ENCODE data around the gene IL17REL. TPM values are rescaled to one million over a fixed set of nuclear protein-coding genes. Genes with fewer than 3 reads are reported as not detected.

The IL17REL gene
- total and polyA plus RNA-seq, 4 donors = 0.02 to 0.51 (median 0.19) TPM; not detected in 1

- peaks cover 0 to 4% (median under 1%) of the 10 kb centered on the region in 4 donors for H3K9me3 ChIP-seq (ENCODE audit: control insufficient read depth in 4 of 4, insufficient read depth in 3 of 4, low read length in 3 of 4)
- no peak overlapping the region for H3K4me3 ChIP-seq
- TF ChIP-seq CTCF (IDR thresholded peaks at IDR 0.05; ENCODE audit: control extremely low read depth, extremely low read depth) = no peak
- H3K36me3 ChIP-seq (ENCODE audit: control insufficient read depth in 4 of 4, insufficient read depth in 4 of 4, low read length in 4 of 4) = peaks cover 0 to 3% (median 0%) of the 10 kb centered on the region in 4 donors
- peaks cover 0 to 19% (median 16%) of the 10 kb centered on the region in 3 donors for H3K27me3 ChIP-seq (ENCODE audit: control insufficient read depth in 3 of 3, insufficient read depth in 3 of 3, low read length in 2 of 3)
- no peak overlapping the region for H3K9ac ChIP-seq (ENCODE audit: insufficient read depth in 1 of 2, low read length in 2 of 2)
- 83 to 87% methylated on average over 8 of the region's 8 CpGs for WGBS, 2 donors
- peak in 1 of 3 donors; percentile 12 for DNase-seq
- ATAC-seq (ENCODE audit: insufficient read depth, low FRiP score) = no peak
- H3K27ac ChIP-seq (ENCODE audit: low read depth in 1 of 2, low read length in 1 of 2) = peak overlapping the region; percentile 29 to 89
- peaks cover 3 to 48% (median 8%) of the 10 kb centered on the region in 5 donors for H3K4me1 ChIP-seq (ENCODE audit: control insufficient read depth in 5 of 5, insufficient read depth in 5 of 5, low read length in 5 of 5)
Measured at GRCh38 chr22:49969751-49970527, 42.6 kb downstream of the IL17REL start.

GRCh38 chr22:49968831-49969661, 43.5 kb downstream of the IL17REL start:
- Histone ChIP-seq H3K9ac (ENCODE audit: insufficient read depth in 1 of 2, low read length in 2 of 2) (no peak overlapping the region), H3K36me3 (ENCODE audit: control insufficient read depth in 4 of 4, insufficient read depth in 4 of 4, low read length in 4 of 4) (peaks cover 0 to 12% (median 0%) of the 10 kb centered on the region in 4 donors), H3K9me3 (ENCODE audit: control insufficient read depth in 4 of 4, insufficient read depth in 3 of 4, low read length in 3 of 4) (peaks cover 0 to 4% (median under 1%) of the 10 kb centered on the region in 4 donors), H3K4me1 (ENCODE audit: control insufficient read depth in 5 of 5, insufficient read depth in 5 of 5, low read length in 5 of 5) (peaks cover 3 to 55% (median 10%) of the 10 kb centered on the region in 5 donors), H3K4me3 (no peak overlapping the region), H3K27ac (ENCODE audit: low read depth in 1 of 2, low read length in 1 of 2) (peak overlapping the region in 1 of 2 donors; percentile 89), H3K27me3 (ENCODE audit: control insufficient read depth in 3 of 3, insufficient read depth in 3 of 3, low read length in 2 of 3) (peaks cover 0 to 19% (median 16%) of the 10 kb centered on the region in 3 donors)
- WGBS, 2 donors = 96 to 98% methylated on average over 16 of the region's 16 CpGs
- no peak for TF ChIP-seq CTCF (IDR thresholded peaks at IDR 0.05; ENCODE audit: control extremely low read depth, extremely low read depth)
- ATAC-seq (ENCODE audit: insufficient read depth, low FRiP score) = no peak
- DNase-seq = no peak

- no peak for DNase-seq
- no peak for ATAC-seq (ENCODE audit: insufficient read depth, low FRiP score)
- Histone ChIP-seq H3K27me3 (ENCODE audit: control insufficient read depth in 3 of 3, insufficient read depth in 3 of 3, low read length in 2 of 3) (peaks cover 0 to 19% (median 12%) of the 10 kb centered on the region in 3 donors), H3K36me3 (ENCODE audit: control insufficient read depth in 4 of 4, insufficient read depth in 4 of 4, low read length in 4 of 4) (peaks cover 0 to 18% (median 3%) of the 10 kb centered on the region in 4 donors), H3K27ac (ENCODE audit: low read depth in 1 of 2, low read length in 1 of 2) (peak overlapping the region in 1 of 2 donors; percentile 89), H3K4me3 (no peak overlapping the region), H3K9ac (ENCODE audit: insufficient read depth in 1 of 2, low read length in 2 of 2) (no peak overlapping the region), H3K4me1 (ENCODE audit: control insufficient read depth in 5 of 5, insufficient read depth in 5 of 5, low read length in 5 of 5) (peaks cover 3 to 58% (median 16%) of the 10 kb centered on the region in 5 donors), H3K9me3 (ENCODE audit: control insufficient read depth in 4 of 4, insufficient read depth in 3 of 4, low read length in 3 of 4) (peaks cover 0 to under 1% (median 0%) of the 10 kb centered on the region in 4 donors)
- no peak for TF ChIP-seq CTCF (IDR thresholded peaks at IDR 0.05; ENCODE audit: control extremely low read depth, extremely low read depth)
- 90 to 94% methylated on average over 11 of the region's 11 CpGs for WGBS, 2 donors
Measured at GRCh38 chr22:49968313-49968830, 44.2 kb downstream of the IL17REL start.
